Renal cortex interstitium (tissue), 11 donors: ENCODE measurements around the gene NTM. TPM values are rescaled to one million over a fixed set of nuclear protein-coding genes. Genes with fewer than 3 reads are reported as not detected.
A peak's percentile ranks its signal among the peaks of the same experiment; 100 is the strongest.

Experiments used
- DNase-seq, 11 donors: peaks; one replicate each; pipeline ENCODE4 v3.0.0-alpha.2; 2013; ENCODE audit warnings: low read depth in 9 of 11, low spot score in 4 of 11; ENCODE audit errors: extremely low read depth in 1 of 11
- polyA plus RNA-seq, 3 donors: library from polyadenylated mRNA; unstranded; fragments of 120-200 nt; gene quantifications; one replicate each; pipeline ENCODE4 v1.2.1, GENCODE V29; 2013; ENCODE audit not compliant: insufficient read length in 3 of 3

Gene NTM
- polyA plus RNA-seq, 3 donors: 40.5 to 45.1 (median 43.9) TPM

DNA sequence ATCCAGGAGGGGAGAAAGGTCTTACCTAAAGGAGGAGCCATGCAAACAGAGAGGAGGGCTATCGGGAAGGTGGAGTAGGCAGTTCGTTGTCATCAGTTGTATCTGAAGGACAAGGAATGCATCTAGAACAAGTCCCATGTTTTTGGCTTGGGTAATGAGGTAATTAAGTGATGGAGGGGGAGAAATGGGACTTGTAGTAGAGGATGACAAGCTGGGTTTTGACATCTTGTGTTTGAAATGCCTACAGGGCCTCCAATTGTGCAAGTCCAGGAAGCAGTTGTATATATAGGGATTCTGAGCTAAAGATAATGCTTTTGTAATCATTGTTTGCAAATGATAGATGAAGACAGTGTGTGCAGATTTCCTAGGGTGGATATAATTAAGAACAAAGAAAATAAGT lies 622.8 kb downstream of the NTM start:
- no peak for DNase-seq

DNA sequence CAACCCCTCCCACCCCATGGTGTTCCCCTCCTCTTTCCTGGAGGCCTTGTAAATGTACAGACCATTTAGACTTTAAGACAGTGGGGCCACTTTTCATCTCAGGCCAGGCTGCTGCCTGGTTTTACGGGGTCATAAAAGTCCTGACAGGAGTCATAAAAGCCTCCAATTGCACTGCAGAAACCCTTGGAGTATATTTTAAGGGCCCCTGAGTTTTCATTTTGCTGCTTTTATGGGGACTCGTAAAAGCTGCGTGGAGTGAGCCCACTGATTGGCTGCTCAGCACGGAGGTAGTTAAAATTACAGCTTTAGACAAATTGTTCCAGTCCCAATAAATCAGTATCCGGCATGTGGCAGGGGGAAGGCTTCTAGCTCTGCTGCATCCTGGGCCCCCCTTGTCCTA lies 627.6 kb downstream of the NTM start:
- DNase-seq: peak in 10 of 11 donors; percentile 49 to 82 (median 73)

DNA sequence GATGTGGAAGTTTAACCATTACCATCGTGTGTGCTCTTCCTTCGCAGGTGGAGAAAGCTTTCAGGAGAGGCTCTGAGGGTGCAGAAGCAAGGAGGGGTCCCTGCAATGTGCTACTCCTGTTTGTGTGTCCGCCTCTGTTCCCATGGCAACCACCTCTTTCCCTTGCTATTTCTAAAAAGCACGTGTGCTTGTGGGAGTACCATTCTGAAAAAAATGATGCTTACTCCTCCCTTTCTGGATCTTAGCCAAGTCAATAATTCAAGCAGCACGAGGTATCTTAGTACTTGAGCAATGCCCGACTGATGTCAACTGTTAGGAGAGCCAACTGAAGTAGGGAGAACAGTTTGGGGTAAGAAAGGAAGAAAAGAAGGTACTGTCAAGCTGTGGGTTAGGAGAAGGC lies 628.7 kb downstream of the NTM start:
- peak in 4 of 11 donors; percentile 51 to 58 (median 56) for DNase-seq

DNA sequence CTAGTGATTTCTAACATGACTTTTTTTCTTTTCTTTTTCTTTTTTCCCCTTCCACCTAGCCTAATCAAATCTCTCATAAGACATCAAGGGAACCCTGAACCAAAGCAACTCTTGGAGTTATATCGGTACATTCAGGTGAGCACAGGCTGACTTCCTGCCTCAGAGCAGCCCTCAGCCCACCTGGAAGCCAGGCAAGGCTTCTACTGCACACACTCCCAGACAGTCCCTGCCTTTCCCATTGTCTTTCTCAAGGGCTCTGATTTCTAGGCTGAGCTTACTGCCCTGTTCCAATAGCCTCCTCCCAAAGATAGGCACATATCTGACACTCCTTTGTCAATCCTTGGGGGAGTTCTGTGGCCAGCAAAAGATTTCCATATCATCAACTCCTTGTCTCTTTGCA lies 629.5 kb downstream of the NTM start:
- no peak for DNase-seq

DNA sequence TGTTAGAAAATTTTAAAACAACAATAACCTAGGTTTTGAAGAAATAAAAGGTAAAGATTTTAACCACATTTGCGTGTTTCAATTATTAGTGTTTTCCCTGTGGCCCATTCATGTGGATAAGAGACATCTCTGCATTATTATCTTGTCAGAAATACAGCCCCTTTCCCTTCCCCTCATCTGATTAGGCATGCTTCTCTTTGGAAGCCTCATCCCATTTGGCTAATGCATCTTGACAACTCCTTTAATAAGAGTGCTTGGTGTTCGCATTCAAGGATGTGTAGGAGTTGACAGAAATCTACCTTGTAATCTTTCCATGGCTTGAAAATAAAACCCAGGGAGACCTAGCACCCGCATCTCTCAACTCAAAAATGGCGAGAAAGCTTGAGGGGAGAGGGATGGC lies 635.5 kb downstream of the NTM start:
- no peak for DNase-seq

DNA sequence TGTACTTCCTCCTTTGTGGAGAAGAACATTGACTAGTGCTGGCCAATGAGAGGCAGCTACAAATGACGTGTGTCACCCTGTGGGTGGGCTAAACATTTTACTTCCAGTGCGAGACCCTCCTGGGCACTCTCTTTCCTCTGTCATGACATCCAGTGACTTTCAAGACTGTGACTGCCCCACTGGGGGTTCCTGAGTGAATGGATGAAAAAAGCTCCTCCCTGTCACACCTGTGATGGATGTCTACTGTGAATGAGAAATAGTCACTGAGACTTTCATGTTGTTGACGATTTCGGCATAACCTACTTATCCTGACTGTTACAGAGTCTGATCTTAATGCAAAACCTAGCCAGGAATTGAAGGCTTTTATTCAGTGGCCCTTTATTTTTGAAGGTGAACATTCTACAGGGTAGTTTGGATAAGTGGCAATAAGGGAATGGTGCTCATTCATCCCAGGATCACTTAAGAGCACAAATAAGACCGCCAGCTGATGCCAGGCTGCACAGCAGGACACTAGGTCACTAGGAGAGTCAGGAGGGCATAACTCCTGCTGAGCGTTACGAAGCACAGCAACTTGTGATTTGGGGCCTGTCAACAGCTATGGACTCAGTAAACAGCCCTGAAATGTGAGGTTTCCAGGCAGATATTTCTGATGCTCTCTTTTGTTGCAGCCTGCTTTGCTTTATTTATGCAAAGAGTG lies 636.6 kb downstream of the NTM start:
- DNase-seq: no peak

DNA sequence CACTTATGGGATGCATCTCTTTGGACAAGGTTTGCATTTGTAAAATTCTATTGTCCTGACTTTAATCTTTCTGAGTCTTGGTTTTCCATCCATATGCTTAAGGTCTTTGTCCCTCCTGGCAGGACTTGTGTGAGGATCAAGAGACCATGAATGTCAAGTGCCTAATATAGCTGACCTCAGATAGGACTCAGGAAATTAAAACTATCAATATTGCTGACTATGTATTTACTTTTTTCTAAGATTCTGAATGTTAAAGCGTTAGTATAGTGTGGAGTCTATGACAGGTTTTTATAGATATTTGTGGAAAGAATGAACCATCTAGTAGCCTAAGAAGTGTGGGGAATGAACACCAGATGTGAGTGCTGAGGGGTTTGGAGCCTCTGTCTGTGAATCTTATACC lies 637.8 kb downstream of the NTM start:
- DNase-seq: no peak

DNA sequence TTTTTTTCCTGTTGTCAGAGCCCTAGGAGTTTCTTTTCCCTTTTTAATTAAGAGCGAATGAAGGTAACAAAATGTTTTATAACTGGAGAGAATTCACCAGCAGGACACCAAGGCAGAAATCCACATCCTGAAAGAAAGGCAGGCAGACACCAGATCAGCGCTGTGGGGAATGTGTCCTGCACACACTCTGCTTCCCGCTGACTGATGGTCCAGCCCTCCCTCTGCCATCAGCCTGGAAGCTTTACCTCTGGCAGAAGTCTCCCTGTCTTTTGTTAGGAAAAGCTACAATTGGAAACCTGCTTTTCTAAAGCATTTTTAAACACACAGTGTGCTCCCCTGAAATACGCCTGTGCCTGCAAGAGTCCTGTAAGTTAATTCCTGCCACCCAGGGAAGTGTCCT lies 638.5 kb downstream of the NTM start:
- no peak for DNase-seq

DNA sequence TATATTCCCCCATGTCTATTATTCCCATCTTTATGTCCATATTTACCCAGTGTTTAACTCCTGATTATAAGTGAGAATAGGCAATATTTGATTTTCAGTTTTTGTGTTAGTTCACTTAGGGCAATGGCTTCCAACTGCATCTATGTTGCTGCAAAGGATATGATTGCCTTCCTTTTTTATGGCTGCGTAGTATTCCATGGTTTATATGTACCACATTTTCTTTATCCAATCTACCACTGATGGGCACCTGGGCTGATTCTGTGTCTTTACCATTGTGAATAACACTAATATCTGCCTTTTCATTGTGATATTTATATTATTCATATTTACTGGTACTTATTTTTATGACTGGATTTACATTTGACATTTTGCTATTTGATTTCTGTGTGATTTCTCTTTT lies 649.6 kb downstream of the NTM start:
- no peak for DNase-seq

DNA sequence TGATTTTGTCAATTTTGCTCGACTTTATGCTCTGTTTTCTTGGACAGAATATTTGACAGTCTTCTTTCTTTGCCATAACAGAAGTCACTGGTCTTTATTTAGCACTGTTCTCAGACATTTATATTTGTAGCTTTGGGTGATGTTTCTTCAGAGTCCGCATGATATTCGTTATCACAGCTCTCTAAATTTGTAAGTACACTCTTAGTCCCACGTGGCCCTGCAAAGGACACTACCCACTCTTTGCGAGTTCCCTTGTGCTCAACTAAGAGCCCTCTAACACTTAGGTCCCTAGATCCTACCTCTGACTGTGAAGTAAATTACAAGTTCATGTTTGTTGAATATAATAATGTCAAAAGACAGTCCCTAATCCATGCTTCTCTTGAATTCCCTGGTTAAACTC lies 651.9 kb downstream of the NTM start:
- no peak for DNase-seq

DNA sequence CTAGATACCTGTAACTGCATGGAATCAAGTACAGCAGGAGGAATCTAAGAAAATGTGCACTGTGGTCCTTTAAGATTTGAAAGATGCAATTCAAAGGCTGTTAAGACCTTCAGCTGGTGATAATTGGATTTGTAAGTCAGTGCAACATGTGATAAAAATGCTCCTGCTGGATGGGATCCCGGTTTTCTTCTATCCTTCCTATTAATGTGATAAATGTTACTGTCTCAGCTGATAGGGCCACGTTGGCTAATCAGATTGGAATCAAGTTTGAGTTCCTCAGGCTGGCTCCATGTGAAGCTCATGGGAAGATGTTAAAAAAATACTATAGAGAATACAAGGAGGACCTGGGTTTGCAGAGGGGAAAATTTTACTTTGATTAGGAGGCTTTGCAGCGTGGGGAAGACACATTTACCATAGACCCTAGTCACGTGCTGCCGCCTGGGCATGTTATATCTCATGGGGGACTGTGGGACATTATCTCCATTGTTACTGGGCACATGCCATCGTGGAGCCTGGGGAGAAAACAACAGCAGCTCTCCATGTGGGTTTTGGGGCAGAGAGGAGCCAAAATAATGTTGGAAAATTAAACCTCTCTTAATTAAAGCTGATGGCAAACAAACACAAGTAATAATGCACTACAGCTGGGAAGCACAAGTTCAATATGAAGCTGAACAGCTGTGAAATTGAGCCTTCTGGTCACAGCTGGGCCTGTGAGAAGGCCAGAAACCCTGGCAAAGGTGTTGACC lies 652.5 kb downstream of the NTM start:
- peak in 2 of 11 donors; percentile 49 to 51 for DNase-seq

DNA sequence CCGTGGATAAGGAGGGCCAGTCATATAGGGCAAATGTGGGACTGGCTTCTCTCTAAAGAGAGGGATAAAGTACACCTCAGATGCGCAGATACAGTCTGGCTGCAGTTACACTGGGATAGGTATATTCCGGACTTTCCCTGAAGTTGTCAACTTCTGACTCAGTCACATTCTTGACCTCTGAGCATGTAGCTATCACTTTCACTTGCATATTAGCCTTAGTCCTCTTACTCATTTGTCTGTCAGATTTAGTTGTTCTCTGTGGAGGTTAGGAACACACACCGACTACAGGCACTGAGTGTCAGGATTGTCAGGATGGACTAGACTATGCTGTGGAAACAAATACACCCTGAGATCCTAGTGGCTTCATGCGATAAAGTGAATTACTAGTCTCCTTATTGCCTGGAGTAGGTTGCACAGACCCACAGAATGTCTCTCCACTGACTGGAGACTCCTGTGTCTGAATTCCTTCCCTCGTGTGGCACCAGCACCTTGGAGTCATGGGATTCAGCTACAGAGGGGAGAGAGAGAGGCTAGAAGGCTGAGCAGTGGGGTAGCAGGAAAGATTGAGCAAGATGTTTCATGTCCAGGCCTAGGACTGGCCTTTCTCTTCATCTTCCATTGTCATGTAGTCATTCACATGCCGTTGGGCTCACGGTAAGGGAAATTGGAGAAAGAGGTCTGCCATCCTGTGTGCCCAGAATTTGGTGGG lies 654.3 kb downstream of the NTM start:
- DNase-seq: no peak

DNA sequence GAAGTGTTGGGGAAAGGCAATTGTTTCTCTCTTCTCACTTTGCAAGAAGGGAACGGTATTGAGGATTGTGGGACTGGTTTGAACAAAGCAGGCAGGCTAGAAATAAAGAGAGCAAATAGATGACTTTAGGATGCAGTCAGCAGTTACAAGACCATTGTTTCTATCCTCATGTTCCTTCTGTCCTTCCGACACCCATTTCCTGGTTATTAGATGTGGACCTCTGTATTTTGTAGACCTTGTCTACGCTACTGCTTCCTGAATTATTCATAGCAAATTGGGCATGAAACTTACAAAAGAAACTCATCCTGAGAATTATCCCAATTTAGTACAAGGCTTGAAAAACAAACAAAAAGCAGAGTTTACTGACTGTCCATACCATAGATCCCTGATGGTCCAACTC lies 656.3 kb downstream of the NTM start:
- no peak for DNase-seq

DNA sequence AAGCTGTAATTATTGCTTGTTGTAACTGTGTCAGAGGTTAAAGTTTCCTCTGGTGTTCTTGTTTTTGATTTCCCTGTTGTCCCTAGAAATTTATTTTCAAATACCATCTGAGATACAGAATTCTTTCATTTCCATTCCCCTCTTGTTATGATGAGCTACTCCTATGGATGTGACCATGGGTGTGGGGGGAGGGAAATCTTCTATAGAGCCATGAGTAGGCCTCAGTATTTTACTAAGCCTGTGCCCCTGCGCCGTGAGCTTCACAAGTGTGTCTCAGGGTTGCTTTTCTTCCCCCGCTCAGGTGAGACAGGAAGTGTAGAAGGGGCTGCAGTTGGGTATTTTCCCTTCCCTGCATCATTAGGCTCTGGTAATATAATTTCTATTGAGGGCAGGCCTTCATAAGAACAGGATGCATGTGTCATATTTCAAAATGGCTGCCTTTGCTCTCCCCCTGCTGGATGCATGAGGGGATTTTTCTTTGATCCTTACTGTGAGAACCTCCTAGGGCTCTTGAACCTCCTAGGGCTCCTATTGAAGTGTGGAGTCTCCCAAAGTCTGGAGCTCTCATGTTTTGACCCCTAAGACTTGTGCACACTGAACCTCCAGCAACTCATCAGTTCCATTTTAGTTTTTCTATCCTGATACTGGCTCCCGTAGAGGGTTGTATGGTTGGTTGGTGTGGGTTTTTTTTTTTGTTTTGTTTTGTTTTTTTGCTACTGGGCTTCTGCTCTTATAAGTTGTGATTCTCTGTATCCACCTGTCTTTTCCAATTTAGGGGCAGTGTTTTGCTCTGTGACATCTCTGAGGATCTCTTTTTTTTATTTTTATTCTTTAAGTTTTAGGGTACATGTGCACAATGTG lies 658.2 kb downstream of the NTM start:
- DNase-seq: peak in 3 of 11 donors; percentile 33 to 63 (median 45)

DNA sequence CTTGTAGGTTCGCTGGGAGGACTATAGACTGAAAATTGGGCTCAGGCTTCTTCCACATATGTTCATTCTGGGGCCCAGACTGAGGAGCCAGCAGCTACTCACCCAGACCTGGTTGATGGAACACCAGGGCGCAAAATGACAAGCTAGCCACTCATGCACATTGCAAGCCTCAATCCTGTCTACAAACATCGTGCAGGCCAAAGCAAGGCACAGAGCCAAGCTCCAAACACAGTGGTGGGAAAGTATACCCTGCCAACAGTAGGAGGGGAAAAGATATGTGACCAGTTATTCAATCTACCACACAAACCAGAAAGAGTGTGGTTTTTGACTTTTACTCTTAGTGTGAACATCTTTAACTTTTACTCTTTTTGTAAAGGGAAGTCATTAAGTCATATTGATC lies 660.5 kb downstream of the NTM start:
- no peak for DNase-seq

DNA sequence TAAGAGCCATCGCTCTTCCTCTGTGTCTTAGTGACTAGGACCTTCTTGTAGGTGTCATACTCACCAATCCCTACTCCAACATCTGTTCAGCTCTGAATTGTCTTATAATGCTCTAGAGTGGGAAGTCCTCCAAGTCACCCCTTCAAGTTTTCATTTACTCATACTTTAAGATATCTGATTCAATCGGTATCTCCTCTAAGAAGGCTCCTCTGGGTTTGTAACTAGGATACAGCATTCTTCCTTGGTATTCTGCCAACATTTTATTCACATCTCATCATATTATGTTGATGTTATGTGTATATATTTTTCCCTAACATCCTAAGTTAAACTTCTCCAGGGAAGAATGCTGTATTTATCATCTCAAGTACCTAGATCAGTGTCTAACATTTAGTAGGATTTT lies 662.1 kb downstream of the NTM start:
- DNase-seq: no peak

DNA sequence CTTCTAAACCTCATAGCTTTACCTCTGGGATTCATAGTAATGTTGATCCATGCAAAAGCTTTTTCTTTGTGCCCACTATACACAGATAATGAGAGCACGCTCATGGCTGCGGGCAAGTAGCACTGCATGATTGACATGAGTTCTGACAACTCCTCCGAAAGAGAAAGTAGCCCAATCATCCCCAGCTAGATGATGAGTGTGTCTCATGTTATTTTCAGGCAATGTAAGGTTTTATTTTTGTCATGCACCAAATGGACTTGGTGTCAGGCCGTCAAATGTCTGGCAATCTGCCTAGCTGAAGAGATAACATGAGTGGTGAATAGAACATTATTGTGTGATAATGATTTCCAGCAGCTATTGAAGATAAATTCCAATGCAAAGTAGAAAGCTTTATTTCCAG lies 662.6 kb downstream of the NTM start:
- no peak for DNase-seq

DNA sequence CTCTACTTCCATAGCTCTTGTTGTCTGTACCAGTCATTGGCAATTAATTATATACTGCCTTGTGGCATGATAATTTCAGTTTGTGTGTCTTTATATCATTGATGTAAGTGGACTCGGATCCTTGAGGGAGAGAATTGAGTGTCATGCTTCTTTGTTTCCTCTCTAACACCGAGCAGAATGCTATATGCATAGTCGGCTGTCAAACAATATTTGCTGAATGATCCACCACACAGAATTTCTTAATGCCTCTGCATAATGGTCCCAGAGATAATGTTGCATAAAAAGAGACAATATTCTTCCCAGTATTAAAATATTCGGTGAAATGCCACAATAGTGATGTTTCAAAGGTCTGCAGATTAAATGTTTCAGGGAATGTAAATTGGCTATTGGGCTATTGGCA lies 664.8 kb downstream of the NTM start:
- no peak for DNase-seq

DNA sequence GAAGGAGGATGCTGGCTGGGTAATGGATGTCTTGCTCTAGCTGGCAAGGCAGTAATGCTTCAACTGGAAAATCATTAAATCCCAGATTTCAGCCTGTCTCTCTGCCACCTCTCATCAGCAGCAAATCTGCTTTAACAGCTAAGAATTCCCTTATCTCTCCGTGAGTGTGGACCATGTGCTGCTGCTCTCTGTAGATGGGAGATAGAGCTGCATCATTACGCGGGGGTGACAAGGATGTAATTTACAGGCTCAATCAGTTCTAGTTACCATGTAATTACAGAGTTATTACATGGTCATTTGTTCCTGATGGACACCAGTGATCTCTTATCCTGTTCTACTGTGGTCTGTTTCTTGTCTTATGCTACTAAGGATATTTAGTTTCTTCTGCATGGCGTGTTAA lies 665.4 kb downstream of the NTM start:
- no peak for DNase-seq
